ENCODE measurements around the gene CRY1. TPM values are rescaled to one million over a fixed set of nuclear protein-coding genes. Genes with fewer than 3 reads are reported as not detected.

Gene CRY1
- total and polyA plus RNA-seq, 10 donors = 1.9 to 32.3 (median 14.2) TPM

DNA sequence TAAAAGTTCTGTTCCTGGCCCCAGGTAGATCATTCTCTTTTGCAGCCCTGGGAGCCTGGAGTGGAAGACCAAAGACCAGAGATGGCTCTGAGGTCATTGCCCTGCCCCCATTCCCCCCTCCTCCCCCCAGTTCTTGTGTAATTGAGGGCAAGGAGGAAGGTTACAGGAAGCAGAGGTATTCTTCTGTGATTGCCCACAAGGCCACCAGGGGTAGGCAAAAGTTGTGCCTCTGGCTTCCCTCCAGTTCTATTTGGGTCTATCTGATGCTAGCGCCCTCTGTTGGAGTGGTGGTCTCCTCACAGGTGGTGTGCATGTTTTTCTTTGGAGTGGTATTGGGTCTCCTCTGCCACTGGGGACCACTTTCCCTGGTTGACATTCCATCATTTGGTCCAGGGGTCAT is 41.2 kb upstream of the CRY1 start:
- TF ChIP-seq POLR2A (IDR thresholded peaks at IDR 0.05) (no peak), POLR2AphosphoS5 (IDR thresholded peaks at IDR 0.05) (no peak)
- TF ChIP-seq, protein P1, sequence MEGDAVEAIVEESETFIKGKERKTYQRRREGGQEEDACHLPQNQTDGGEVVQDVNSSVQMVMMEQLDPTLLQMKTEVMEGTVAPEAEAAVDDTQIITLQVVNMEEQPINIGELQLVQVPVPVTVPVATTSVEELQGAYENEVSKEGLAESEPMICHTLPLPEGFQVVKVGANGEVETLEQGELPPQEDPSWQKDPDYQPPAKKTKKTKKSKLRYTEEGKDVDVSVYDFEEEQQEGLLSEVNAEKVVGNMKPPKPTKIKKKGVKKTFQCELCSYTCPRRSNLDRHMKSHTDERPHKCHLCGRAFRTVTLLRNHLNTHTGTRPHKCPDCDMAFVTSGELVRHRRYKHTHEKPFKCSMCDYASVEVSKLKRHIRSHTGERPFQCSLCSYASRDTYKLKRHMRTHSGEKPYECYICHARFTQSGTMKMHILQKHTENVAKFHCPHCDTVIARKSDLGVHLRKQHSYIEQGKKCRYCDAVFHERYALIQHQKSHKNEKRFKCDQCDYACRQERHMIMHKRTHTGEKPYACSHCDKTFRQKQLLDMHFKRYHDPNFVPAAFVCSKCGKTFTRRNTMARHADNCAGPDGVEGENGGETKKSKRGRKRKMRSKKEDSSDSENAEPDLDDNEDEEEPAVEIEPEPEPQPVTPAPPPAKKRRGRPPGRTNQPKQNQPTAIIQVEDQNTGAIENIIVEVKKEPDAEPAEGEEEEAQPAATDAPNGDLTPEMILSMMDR (IDR thresholded peaks at IDR 0.05 in 8 of 11, conservative IDR thresholded peaks at IDR 0.05 in 3 of 11) = peak in 1 of 11 experiments; percentile 30
- Histone ChIP-seq H3K36me3 (no peaks in the 10 kb centered on the region), H3K27ac (no peak overlapping the region), H3K4me3 (no peak overlapping the region), H3K4me1 (no peaks in the 10 kb centered on the region), H3K9me3 (no peaks in the 10 kb centered on the region), H3K27me3 (replicated peaks in 1 of 7) (no peaks in the 10 kb centered on the region)
- intact Hi-C loops (cut with DNase I; ENCODE audit: low total_unique reads) = loop anchor here (5.0 kb wide), 1 partner anchor 268 kb away; no protein-coding TSS in a partner anchor
- no peak for DNase-seq
- WGBS, 5 donors = 70 to 90% (median 85%) methylated on average over 1 of the region's 1 CpG

DNA sequence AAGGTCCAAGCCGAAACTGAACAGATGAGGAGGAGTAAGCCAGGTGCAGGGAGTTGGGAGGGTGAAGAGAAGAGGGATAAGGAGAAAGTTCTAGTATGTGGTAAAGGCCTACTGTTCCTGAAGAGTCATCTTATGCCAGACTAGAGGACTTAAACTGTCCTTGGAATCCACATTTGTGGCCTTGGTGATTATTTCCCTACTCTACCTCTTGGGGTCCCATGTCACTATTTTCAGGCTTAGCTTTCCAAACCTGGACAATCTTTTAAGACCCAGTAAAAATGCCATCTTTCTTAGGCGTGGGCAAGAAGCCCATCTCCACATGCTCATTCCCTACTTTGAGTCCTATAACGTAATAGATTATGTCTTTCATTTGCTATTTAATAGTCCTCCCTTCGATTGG is 40.1 kb upstream of the CRY1 start:
- Histone ChIP-seq H3K27ac (no peak overlapping the region), H3K4me1 (no peaks in the 10 kb centered on the region), H3K36me3 (no peaks in the 10 kb centered on the region), H3K4me3 (no peak overlapping the region), H3K9me3 (no peaks in the 10 kb centered on the region), H3K27me3 (replicated peaks in 1 of 7) (no peaks in the 10 kb centered on the region)
- intact Hi-C loops (cut with DNase I; ENCODE audit: low total_unique reads) = loop anchor here (2.0 to 5.0 kb wide), 2 partner anchors 269 to 473 kb away; no protein-coding TSS in a partner anchor
- 78 to 89% (median 88%) methylated on average over 4 of the region's 4 CpGs for WGBS, 5 donors
- TF ChIP-seq POLR2AphosphoS5 (IDR thresholded peaks at IDR 0.05) = no peak
- TF ChIP-seq, protein P1 (IDR thresholded peaks at IDR 0.05 in 8 of 11, conservative IDR thresholded peaks at IDR 0.05 in 3 of 11) = no peak
- no peak for TF ChIP-seq POLR2A (IDR thresholded peaks at IDR 0.05)
- DNase-seq = no peak

DNA sequence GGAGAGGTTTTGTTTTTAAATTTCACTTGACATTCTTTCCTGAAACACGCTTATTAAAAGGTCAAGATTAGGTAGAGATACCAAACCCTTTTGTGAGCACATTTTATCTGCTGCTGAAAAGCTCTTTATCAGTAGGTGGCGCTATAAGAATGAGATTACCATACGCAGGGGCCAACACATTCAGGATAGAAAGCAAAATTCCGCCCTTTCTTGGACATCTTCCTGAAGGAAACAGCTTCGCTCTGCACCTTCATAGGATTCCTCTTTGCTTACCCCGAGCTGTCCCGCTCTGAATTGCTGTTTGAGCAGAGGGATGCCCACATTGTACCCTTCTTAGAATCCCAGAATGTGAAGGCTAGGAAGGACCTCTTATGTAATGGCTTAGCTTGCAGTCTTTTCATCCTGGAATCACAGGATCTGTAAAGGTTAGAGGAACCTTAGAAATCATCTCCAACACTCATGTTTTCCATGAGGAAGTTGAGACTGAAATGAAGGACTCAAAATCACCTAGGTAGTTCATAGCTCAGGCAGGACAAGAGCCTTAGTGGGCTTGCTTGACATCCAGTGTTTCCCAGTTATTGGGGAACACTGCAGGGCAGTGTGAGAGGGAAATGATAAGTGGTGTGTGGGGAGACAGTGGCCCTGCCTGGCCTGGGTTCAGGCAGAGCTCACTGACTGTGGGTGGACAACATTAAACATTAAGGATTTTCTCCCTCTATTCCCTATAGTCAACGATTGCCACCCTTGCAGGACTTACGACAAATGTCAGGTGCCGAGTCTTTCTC is 38.7 kb upstream of the CRY1 start:
- 32 to 36% (median 32%) methylated on average over 10 of the region's 10 CpGs for WGBS, 5 donors
- TF ChIP-seq POLR2A (IDR thresholded peaks at IDR 0.05) (no peak), POLR2AphosphoS5 (IDR thresholded peaks at IDR 0.05) (no peak)
- TF ChIP-seq, protein P1 (IDR thresholded peaks at IDR 0.05 in 8 of 11, conservative IDR thresholded peaks at IDR 0.05 in 3 of 11) = peak; percentile 47 to 75 (median 67)
- no peaks in the 10 kb centered on the region for H3K36me3 ChIP-seq

DNA sequence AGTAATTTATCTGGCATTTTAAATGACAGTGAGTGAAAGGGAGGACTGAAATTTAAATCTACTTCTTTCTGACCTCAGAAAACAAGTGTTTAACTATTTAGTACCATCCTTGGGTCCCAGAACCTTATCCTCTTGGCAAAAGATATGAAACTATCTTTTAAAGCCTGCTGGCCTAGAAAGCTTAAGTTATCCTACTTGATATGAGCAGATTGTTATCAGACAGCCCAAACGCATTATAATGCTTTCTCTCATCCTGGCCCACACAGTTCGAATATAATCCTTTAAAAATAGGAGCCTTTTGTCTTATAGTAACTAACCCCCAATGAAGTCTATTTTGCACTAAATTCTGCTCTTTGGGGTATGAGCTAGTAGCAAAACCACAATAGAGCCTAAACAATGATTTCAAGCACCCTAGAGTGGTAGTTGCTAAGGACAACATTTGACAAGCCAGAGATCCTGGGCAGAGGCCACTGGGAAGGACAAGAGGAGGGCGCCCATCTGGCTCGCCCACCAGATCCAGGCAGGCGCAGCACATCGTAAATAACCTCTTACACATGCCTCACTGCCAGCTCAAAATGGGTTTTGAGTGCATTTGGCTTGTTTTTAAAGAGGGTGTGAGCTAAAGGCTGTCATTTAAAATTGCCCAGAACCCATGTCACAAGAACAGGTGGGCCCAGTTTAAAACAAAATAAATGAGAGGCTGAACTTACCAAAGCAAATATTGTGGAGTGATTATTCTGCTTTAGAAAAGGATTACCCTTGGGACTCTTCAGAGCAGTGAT is 37.7 kb upstream of the CRY1 start:
- Histone ChIP-seq H3K4me1 (no peaks in the 10 kb centered on the region), H3K4me3 (no peak overlapping the region), H3K27ac (no peak overlapping the region), H3K27me3 (replicated peaks in 1 of 7) (no peaks in the 10 kb centered on the region), H3K36me3 (no peaks in the 10 kb centered on the region), H3K9me3 (no peaks in the 10 kb centered on the region)
- 76 to 80% (median 79%) methylated on average over 6 of the region's 6 CpGs for WGBS, 5 donors
- intact Hi-C loops (cut with DNase I; ENCODE audit: low total_unique reads) = loop anchor here (5.0 kb wide), 1 partner anchor 271 kb away; no protein-coding TSS in a partner anchor
- DNase-seq = no peak
- TF ChIP-seq POLR2AphosphoS5 (IDR thresholded peaks at IDR 0.05) (no peak), POLR2A (IDR thresholded peaks at IDR 0.05) (no peak)
- TF ChIP-seq, protein P1 (IDR thresholded peaks at IDR 0.05 in 8 of 11, conservative IDR thresholded peaks at IDR 0.05 in 3 of 11) = peak in 1 of 11 experiments; percentile 5

More for the DNA sequence above, 38.7 kb upstream of the CRY1 start:
- no peaks in the 10 kb centered on the region for H3K4me1 ChIP-seq
- no peaks in the 10 kb centered on the region for H3K9me3 ChIP-seq
- H3K4me3 ChIP-seq = no peak overlapping the region
- no peaks in the 10 kb centered on the region for H3K27me3 ChIP-seq (replicated peaks in 1 of 7)
- no peak for DNase-seq
- no peak overlapping the region for H3K27ac ChIP-seq
- intact Hi-C loops (cut with DNase I; ENCODE audit: low total_unique reads) = loop anchor here (2.0 to 5.0 kb wide), 2 partner anchors 270 to 475 kb away; no protein-coding TSS in a partner anchor

Measured in spleen (tissue), 11 donors.